GM21528 (cell line): ENCODE measurements around the gene OR2A42.
A peak's percentile ranks its signal among the peaks of the same experiment; 100 is the strongest.
"Not testable (repeated sequence)": the region's sequence is repeated elsewhere in the genome, so short reads cannot be mapped to it uniquely, and the experiment has no call there.

Experiments used
- ATAC-seq: cut with Tn5 transposase; IDR thresholded peaks from one replicate; pipeline ENCODE4 v1.9.1; 2021; ENCODE audit warnings: mild to moderate bottlenecking, moderate library complexity; ENCODE audit not compliant: unreplicated experiment, low FRiP score

OR2A42 gene

GRCh38 chr7:144239365-144239764, at the start of gene OR2A42:
Gene OR2A42 (minus strand): TSS chr7:144239605. CDS start chr7:144232843, 6,762 bp downstream.
- ATAC-seq: not testable (repeated sequence)

GRCh38 chr7:144287171-144287784, 47.9 kb upstream of the OR2A42 start:
- ATAC-seq: not testable (repeated sequence)

GRCh38 chr7:144283716-144284115, 44.3 kb upstream of the OR2A42 start:
- ATAC-seq: not testable (repeated sequence)

- not testable (repeated sequence) for ATAC-seq
Observed at GRCh38 chr7:144282490-144282889, 43.1 kb upstream of the OR2A42 start.

GRCh38 chr7:144281981-144282380, 42.6 kb upstream of the OR2A42 start:
- ATAC-seq: not testable (repeated sequence)

- ATAC-seq: peak; percentile 45
Observed at GRCh38 chr7:144280010-144280409, 40.6 kb upstream of the OR2A42 start.

- ATAC-seq: not testable (repeated sequence)
Observed at GRCh38 chr7:144275281-144275680, 35.9 kb upstream of the OR2A42 start.

- not testable (repeated sequence) for ATAC-seq
Observed at GRCh38 chr7:144269188-144269587, 29.8 kb upstream of the OR2A42 start, which contains the start of gene CTAGE8. Gene CTAGE8 (minus strand): TSS chr7:144269288. CDS start chr7:144269250, 38 bp downstream.

- ATAC-seq: not testable (repeated sequence)
Observed at GRCh38 chr7:144264692-144265091, 25.3 kb upstream of the OR2A42 start, which contains the start of gene OR2A7. Gene OR2A7 (minus strand): TSS chr7:144264792. CDS start chr7:144259628, 5,164 bp downstream.

- ATAC-seq: not testable (repeated sequence)
Observed at GRCh38 chr7:144262128-144262527, 22.7 kb upstream of the OR2A42 start.

GRCh38 chr7:144259067-144259466, 19.7 kb upstream of the OR2A42 start:
- not testable (repeated sequence) for ATAC-seq

GRCh38 chr7:144256112-144256511, 16.7 kb upstream of the OR2A42 start:
- no peak for ATAC-seq

GRCh38 chr7:144255471-144255897, 16.1 kb upstream of the OR2A42 start:
- ATAC-seq: no peak

- ATAC-seq: not testable (repeated sequence)
Observed at GRCh38 chr7:144252307-144252706, 12.9 kb upstream of the OR2A42 start.

- not testable (repeated sequence) for ATAC-seq
Observed at GRCh38 chr7:144247674-144248330, 8.4 kb upstream of the OR2A42 start.

GRCh38 chr7:144246967-144247366, 7.6 kb upstream of the OR2A42 start:
- ATAC-seq: not testable (repeated sequence)

- not testable (repeated sequence) for ATAC-seq
Observed at GRCh38 chr7:144245372-144245771, 6.0 kb upstream of the OR2A42 start.

GRCh38 chr7:144238530-144239082, 799 bp downstream of the OR2A42 start:
- ATAC-seq: not testable (repeated sequence)

- not testable (repeated sequence) for ATAC-seq
Observed at GRCh38 chr7:144233039-144233438, 6.4 kb downstream of the OR2A42 start.

- ATAC-seq: not testable (repeated sequence)
Observed at GRCh38 chr7:144231027-144231426, 8.4 kb downstream of the OR2A42 start.

GRCh38 chr7:144228810-144229209, 10.6 kb downstream of the OR2A42 start:
- ATAC-seq: not testable (repeated sequence)
